Fibroblast of the aortic adventitia (primary cell): Measurements from ENCODE around the gene PSMB2. TPM values are rescaled to one million over a fixed set of nuclear protein-coding genes. Genes with fewer than 3 reads are reported as not detected.

Source experiments
- DNase-seq: peaks from one replicate; pipeline ENCODE4 v3.0.0-alpha.2; 2010; ENCODE audit warnings: low read depth
- H3K4me3 ChIP-seq: 2 replicates; pipeline ENCODE4 v1.5.1; 2011; ENCODE audit warnings: low read depth, mild to moderate bottlenecking, control low read depth, low read length, moderate library complexity
- total RNA-seq: library from RNA; depleted of rRNA; stranded (reverse); fragments of >200 nt; gene quantifications from 2 replicates; pipeline ENCODE4 v1.2.3, GENCODE V29; 2012; ENCODE audit warnings: low replicate concordance
- TF ChIP-seq, protein P1 (sequence below): IDR thresholded peaks from 2 replicates; pipeline ENCODE4 v1.5.1; 2011; ENCODE audit warnings: mild to moderate bottlenecking, low read length, control low read depth, inconsistent platforms; ENCODE audit not compliant: insufficient read depth

The PSMB2 gene
- total RNA-seq, 1 donor = 22.1 TPM

DNA sequence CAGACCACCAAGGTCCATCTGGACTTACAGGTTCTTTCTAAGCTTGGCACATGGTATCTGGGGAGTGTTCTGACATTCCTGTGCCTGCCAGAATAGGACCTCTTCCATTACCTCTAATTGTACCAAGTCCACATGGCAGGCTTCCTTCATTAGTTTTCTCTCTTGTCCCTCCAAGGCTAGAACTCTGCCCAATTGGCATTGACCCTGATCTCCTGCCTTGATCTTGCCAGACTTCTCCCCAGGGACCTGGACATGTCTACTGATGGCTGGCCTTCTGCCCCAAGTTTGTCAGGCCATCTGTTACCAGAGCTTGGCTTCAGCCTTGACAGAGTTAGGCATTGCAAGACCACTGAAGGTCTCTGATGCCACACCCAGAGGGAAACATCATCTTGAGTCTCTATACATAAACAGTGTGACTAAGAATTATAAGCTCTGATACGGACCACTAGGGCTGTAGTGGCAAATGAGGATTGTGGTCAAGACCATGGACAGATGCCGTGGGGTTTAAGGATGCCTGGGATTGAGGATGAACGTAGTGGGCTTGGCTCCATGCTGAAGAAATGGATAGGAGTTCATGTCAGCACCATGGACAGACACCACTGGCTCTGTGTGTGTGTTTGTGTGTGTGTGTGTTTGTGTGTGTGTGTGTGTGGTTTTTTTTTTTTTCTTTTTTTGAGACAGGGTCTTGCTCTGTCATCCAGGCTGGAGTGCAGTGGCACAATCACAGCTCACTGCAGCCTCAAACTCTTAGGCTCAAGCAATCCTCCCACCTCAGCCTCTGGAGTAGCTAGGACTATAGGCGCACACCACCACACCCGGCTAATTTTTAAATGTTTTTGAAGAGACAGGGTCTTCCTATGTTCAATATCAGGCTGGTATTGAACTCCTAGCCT lies 19.5 kb upstream of the PSMB2 start:
- TF ChIP-seq, protein P1, sequence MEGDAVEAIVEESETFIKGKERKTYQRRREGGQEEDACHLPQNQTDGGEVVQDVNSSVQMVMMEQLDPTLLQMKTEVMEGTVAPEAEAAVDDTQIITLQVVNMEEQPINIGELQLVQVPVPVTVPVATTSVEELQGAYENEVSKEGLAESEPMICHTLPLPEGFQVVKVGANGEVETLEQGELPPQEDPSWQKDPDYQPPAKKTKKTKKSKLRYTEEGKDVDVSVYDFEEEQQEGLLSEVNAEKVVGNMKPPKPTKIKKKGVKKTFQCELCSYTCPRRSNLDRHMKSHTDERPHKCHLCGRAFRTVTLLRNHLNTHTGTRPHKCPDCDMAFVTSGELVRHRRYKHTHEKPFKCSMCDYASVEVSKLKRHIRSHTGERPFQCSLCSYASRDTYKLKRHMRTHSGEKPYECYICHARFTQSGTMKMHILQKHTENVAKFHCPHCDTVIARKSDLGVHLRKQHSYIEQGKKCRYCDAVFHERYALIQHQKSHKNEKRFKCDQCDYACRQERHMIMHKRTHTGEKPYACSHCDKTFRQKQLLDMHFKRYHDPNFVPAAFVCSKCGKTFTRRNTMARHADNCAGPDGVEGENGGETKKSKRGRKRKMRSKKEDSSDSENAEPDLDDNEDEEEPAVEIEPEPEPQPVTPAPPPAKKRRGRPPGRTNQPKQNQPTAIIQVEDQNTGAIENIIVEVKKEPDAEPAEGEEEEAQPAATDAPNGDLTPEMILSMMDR = no peak
- DNase-seq = peak; percentile 70

DNA sequence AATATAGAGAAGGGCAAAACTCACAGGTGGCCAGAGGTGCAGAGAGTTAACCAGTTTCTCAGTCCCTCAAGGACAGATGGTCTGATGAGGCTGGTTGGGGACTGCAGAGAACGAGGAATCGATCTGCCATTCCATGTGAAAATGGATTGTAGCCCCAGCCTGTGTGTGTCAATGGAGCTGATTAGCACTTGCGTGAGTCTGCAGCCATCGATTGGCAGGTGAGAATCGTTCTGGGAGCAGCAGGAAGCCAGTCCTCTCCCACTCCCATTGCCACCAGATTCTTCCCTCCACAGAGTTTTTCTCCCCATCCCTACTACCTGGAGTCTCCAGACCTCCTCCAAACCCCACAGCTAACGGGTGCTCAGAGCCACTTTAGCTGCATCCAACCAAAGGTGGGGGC lies 18.3 kb upstream of the PSMB2 start:
- TF ChIP-seq, protein P1 = no peak
- H3K4me3 ChIP-seq = no peak overlapping the region
- no peak for DNase-seq

More for the DNA sequence above, 19.5 kb upstream of the PSMB2 start:
- no peak overlapping the region for H3K4me3 ChIP-seq

DNA sequence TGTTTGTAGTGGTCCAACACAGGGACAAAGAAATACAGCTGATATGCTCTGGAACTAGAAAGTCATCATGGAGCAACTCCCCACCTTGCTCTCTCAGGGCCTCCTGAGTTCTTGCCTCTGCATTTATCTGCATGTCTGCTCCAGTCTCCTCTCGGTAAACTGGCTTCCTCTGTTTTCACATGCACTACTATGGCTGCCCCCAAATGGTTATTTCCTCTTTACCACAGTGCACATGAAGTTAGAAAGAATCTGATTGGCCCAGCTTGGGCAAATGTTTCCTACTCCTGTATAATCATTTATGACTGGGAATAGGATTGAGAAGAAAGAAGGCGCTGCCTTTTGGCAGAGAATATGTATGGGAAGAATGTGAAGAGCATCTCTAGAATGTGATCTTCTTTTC lies 16.5 kb upstream of the PSMB2 start:
- TF ChIP-seq, protein P1 = no peak
- DNase-seq = no peak
- H3K4me3 ChIP-seq = no peak overlapping the region

DNA sequence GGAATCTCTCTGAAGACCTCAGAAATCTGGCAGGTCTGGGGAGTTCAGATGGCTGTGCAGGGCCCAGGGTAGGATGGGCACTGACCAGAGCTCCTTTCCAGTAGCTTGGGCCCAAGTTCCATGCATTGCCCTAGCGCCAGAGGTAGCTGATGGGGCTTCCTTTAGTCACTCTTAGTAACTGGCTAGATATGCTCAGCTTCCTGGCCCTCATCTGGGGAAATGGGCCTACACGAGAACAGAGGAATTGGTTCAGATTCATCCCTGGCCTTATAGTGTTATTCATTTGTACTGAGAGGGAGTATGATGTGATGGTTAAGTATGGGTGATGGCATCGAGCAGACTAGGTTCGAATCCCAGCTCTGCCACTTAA lies 15.5 kb upstream of the PSMB2 start:
- TF ChIP-seq, protein P1 = no peak
- DNase-seq = no peak
- no peak overlapping the region for H3K4me3 ChIP-seq

DNA sequence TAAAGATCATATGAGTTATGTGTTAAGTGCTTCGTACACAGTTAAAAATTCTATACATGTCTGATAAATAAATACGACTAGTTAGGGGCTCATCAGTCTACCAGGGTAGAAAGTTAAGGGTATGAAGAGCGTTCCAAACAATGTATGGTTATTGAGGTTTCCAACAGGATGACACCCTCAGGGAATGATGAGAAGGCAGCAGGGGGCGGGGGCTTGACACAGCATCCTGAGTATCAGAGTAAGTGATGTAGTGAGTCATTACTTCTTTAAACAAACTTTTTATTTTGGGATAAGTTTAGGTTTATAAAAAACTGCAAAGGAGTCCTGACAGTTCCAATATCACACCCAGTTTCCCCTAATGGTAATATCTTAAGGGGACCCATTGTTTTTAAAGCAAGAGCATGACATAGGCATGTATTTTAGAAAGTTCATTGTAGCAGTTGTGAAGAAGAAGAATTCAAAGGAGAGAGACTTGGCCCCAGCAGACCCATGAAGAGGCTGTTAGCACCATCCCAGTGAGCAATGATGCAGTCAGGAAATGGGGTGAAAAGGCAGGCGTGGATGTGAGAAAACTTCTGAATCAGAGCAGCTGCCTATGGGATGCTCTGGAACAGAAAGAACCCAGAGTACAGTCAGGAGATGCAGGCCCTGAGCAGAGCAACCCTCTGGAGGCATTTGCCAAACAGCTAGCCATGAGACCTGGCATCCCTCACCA lies 15.0 kb upstream of the PSMB2 start:
- no peak for DNase-seq
- TF ChIP-seq, protein P1 = no peak
- H3K4me3 ChIP-seq = no peak overlapping the region

DNA sequence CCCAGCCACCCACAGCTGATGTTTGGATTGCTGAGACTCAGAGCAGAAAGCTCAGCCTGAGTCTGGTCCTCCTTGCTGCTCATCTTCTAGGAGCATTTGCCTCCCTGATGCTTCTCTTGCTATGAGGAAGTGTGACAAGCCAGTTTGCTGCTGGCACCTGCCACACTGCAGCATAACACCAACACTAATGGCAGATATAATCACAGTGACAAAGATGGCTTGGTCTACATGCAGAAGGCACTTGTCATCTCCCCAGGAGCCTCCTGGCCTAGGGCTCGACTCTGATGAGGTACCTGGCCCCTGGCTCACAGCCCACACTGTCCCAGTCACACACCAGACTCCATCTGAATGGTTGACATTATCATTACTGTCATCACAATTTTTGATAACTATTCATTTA lies 13.9 kb upstream of the PSMB2 start:
- DNase-seq = no peak
- H3K4me3 ChIP-seq = no peak overlapping the region
- TF ChIP-seq, protein P1 = no peak
